ENCODE results near the gene ROBO1.

GRCh38 chr3:79175870-79176269 lies 591.9 kb downstream of the ROBO1 start:
- TF ChIP-seq POLR2A (IDR thresholded peaks at IDR 0.05) (no peak), CTCF (IDR thresholded peaks at IDR 0.05) (no peak)

Data from thyroid gland (tissue), 4 donors.